DMS79 (cell line): ENCODE results near the gene GPR135.
A peak's percentile ranks its signal among the peaks of the same experiment; 100 is the strongest.

Experiments used
- DNase-seq: peaks from one replicate; lab custom pipeline; 2025; lab: John Stamatoyannopoulos, UW

GPR135 gene

GRCh38 chr14:59465316-59466135, at the start of gene GPR135:
TSS of gene GPR135 (minus strand) at chr14:59465380. CDS start at chr14:59465226, 154 bp downstream.
- no peak for DNase-seq

GRCh38 chr14:59511916-59512575, 46.9 kb upstream of the GPR135 start:
- no peak for DNase-seq

DNA sequence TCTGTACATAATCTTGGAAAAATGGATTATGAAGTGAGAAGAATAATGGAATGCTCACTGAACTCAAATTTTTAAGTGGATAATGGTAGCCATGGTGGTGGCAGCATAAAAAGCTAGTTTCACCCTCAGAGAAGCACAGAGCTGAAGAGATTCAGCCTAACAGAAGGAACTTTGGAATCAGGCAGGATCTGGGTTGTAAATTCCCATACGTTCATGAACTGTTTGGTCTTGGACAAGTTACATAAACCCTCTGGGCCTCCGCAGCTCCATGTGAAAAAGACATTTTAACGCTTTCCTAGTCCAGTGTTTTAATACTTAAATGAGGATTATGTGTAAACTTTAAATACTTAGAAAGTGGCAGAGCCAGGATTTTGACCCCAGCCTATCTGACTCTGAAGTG, 45.8 kb upstream of the GPR135 start:
- DNase-seq, result no peak

- DNase-seq, result no peak
These were observed 44.8 kb upstream of the GPR135 start for GRCh38 chr14:59510001-59510400.

GRCh38 chr14:59509101-59509500, 43.9 kb upstream of the GPR135 start:
- no peak for DNase-seq

DNA sequence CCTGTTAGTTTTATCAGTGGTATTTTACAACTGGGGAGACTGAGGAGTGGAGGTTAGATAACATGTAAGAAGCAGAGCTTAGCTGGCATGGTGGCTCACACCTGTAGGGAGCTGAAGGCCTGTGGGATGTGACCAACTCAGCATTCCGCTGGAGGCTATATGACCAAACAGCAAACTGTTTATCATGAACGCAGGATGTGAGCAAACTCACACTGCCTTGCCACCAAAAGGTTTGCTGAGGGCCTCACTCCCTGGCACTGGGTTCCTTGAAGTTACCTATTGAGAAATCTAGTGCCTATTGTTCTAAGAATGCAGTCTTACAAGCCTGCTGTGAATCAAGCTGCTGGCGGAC, 42.5 kb upstream of the GPR135 start:
- no peak for DNase-seq

DNA sequence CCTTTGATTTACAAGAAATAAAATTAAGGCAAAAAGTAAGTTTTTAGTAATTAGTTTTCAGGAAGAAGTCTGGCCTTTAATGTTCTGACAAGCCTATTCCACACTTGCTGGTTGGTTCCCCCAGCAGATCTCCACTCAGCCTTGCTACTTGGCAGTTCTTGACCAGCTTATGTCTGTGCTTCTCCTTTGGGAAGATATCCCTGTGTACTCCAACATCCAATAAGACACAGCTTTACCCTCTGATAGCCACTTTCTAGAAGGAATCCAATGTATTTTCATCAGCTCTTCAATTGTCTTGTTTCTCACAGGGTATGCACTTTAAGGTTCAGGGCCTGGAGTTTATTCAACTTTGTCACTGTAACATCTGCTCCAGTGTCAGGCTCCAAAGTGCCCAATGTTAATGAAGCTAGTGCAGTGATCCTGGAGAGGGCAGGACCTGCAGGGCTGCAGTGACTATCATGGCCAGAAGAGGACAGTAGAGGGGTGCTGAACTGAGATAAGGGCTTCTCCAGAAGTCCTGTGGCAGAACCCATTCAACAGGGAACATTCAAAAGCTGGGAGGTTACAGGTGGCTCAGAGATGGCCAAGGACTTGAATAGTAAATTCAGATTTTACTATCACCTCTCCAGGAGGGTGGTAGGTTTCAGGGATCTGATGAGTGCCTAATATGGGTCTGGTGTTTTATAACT, 42.0 kb upstream of the GPR135 start:
- DNase-seq, result peak; percentile 41

GRCh38 chr14:59503256-59503655, 38.1 kb upstream of the GPR135 start:
- DNase-seq, result no peak

DNA sequence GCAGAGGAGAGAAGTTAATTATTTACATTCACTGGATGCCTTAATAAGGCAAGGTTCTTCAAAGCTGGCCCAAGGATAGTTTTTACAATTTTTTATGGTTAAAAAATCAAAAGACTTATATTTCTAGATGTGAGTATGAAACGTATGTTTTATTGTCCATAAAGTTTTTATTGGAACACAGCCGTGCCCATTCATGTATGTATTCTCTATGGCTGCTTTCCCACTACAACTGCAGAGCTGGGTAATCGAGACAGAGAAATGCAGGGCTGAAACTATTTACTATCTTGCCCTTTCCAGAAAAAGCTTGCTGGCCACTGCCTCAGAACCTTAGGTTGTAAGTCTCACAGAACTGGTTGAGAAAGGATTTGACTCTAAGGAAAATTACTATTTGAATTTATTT, 35.6 kb upstream of the GPR135 start:
- DNase-seq, result no peak

DNA sequence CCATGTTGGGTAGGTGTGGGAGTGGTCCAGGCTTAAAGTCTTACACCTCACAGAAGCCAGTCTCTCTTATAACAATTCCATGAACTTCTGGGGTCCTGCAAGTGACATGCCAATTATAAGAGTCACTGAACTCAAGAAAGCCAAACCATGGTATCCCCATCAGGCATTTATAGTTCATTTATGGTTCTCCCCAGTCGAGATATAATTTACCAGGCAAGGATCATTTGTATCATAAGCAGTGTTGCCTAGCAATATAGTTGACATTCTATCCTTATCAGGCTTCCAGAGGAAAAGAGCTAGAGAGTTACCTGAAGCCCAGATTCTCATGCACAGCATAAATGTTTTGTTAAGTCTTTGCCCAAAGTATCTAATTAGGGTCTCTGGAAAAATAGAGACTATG, 27.2 kb upstream of the GPR135 start:
- no peak for DNase-seq

DNA sequence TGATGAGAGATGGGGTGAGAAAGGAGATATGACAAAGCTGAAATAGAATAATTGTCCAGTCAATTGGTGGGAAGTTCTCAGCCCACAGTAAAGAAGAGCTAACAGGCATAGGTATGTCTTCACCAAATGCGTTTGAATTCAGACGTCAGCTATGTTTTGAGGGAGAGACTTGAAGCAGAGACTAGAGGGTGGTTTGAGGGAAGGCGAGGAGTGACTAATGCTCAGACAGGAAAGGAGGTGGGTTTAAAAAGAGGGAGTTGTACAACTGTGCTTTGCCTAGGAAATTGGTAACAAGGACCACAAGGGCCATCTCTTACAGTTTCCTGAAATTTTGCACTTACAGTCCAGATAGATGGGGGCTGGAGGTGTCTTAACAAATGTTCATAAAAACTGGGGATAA, 25.6 kb upstream of the GPR135 start:
- DNase-seq, result no peak

- peak; percentile 48 for DNase-seq
These were observed 19.5 kb upstream of the GPR135 start for GRCh38 chr14:59484639-59485175.

DNA sequence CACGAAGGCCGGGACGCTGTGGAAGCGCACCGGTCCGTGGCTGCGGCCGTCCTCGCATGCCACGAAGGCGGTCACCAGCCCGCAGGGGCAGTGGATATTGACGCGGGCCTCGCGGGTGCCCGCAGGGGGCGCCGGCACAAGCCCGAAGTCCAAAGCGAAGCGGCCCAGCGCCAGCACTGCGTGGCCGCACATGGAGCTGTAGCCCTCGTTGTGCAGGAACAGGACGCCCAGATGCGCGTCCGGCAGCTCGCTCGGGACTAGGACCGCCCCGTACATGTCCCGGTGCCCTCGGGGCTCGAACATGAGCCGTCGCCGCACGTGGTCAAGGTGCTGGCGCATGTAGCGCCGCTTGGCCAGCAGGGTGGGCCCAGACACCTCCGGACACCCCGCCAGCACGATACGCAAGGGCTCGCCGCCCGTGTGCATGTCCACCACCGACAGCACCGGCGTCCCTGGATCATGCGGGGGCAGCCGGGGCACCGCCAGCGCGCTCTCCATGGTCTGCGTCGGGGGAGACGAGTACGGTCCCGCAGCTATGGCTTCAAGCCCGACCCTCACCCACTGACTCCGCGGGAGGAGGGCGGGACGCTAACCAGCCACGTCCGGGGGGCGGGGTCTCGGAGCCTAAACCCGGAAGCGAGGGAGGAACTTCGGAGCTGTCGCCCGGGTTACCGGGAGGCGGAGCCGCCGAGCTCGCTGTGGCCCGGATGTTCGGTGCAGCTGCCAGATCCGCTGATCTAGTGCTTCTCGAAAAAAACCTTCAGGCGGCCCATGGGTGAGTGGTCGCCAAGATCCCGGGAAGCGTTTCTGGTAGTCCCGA, 18.8 kb upstream of the GPR135 start, which contains the start of the genes JKAMP and L3HYPDH:
JKAMP (plus strand) TSS at position 699 of the 820 bp plus-strand sequence; CDS start at position 772, 73 bp downstream.
L3HYPDH (minus strand) TSS at position 590 of the 820 bp plus-strand sequence; CDS start at position 498, 92 bp downstream.
- peak; percentile 98 for DNase-seq

DNA sequence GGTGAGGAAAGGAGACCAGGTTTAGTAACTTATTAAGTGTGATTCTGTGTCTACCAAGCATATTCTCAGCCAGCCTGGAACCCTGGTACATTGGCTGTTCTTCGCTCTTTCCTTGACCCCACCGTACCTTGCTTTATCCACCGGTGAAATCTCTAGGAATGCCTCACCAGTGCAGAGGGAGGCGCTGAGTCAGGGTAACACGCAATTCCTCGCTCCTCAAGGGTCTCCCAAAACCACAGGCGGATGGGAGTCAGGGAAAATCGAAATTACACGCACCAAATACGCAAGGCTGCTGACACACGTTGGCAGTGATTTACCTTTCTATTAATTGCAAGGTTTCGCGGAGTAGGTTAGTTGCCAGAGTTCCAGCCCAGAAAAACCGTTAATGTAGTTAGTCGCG, 18.2 kb upstream of the GPR135 start:
- DNase-seq, result peak; percentile 33

- peak; percentile 19 for DNase-seq
These were observed 17.6 kb upstream of the GPR135 start for GRCh38 chr14:59482541-59483331.

DNA sequence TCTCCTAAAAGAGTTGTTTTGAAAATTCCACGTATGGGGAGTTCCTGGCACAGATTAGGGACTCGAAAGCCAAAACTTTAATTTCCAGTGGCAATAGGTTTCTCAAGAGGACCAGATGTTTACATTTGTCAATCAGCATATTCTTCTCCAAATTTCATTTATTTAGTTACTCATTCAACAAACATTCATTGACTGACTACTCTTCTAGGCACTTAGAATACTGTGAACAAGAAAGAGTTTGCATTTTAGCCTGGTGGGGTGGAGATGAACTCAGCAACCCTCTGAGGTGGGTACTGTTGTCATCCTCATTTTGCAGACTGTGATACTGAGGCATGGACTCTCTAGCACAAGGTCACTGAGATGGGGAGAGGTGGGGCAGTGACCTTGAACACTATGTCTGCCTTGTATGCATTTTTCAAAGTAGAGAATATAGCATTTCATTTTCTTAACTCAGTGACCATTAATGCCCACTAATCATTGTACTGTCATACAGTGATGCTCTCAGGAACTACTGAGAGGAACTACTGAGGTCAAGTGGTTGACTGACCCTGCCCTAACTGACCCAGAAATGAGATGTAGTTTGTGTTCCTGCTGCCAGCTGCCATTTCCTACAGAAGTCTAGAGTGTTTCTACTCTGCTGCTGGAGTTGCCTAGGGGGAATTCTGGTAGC, 16.8 kb upstream of the GPR135 start:
- DNase-seq, result no peak

- DNase-seq, result no peak
These were observed 16.2 kb upstream of the GPR135 start for GRCh38 chr14:59481407-59481806.

GRCh38 chr14:59480166-59480565, 15.0 kb upstream of the GPR135 start:
- DNase-seq, result no peak

GRCh38 chr14:59478540-59478939, 13.4 kb upstream of the GPR135 start:
- DNase-seq, result no peak

DNA sequence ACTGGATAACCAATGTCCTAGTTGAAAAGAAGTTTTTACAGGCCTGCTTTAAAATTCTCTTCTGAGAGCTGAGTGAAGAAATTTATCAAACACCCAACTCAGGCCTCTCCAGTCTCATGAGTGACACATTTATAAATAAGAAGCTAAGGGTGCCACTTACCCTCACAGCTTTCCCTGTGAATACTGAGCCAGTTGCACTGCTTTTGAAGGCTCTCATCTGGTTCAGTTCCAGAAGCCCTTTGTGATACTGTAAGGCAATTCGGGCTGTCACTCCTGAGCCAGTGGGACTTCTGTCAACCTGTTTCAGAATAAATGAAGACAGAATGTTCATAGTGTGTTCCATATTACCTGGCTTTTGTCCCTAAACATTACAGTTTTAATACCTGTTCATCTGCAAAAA, 10.5 kb upstream of the GPR135 start:
- DNase-seq, result no peak
